Muscle of leg (tissue), 11 donors: ENCODE results near the gene PPARD. TPM values are rescaled to one million over a fixed set of nuclear protein-coding genes. Genes with fewer than 3 reads are reported as not detected.
"Not testable (repeated sequence)": the region's sequence is repeated elsewhere in the genome, so short reads cannot be mapped to it uniquely, and the experiment has no call there.

Experiments
- DNase-seq: peaks from one replicate; pipeline ENCODE4 v3.0.0; 2013
- H3K27ac ChIP-seq: one replicate; pipeline ENCODE4 v1.5.1; 2013; ENCODE audit warnings: mild to moderate bottlenecking, low read length, control low read depth
- H3K27me3 ChIP-seq: one replicate; pipeline ENCODE4 v1.6.1; 2013; ENCODE audit warnings: low read length; ENCODE audit not compliant: control insufficient read depth, insufficient read depth
- H3K36me3 ChIP-seq: one replicate; pipeline ENCODE4 v1.6.1; 2013; ENCODE audit warnings: low read length; ENCODE audit not compliant: control insufficient read depth, insufficient read depth
- H3K4me1 ChIP-seq: one replicate; pipeline ENCODE4 v1.6.1; 2013; ENCODE audit warnings: low read length; ENCODE audit not compliant: control insufficient read depth, insufficient read depth
- H3K4me3 ChIP-seq: one replicate; pipeline ENCODE4 v1.5.1; 2013; ENCODE audit warnings: low read length, control low read depth
- H3K9me3 ChIP-seq: replicated peaks from 2 replicates; pipeline ENCODE4 v1.6.1; 2013; ENCODE audit warnings: low read depth, low read length; ENCODE audit not compliant: control insufficient read depth
- WGBS: methylation state at CpG from one replicate; pipeline ENCODE4 v1.1.5; 2013; ENCODE audit warnings: missing lambda C conversion rate; ENCODE audit not compliant: insufficient coverage; 5-methylcytosine and 5-hydroxymethylcytosine counted together
- polyA plus RNA-seq, 8 donors: library from polyadenylated mRNA; unstranded; fragments of 120-200 nt; gene quantifications; one replicate each; pipeline versions ENCODE4 v1.2.1 to v1.2.3, GENCODE V29; 2013; ENCODE audit warnings: inconsistent platforms in 1 of 8, low replicate concordance in 1 of 8; ENCODE audit not compliant: insufficient read length in 8 of 8, insufficient read depth in 1 of 8
- total RNA-seq: library from RNA; stranded (reverse); fragments of 120-200 nt; gene quantifications from one replicate; pipeline ENCODE4 v1.2.4, GENCODE V29; 2013

The PPARD gene
- total and polyA plus RNA-seq, 9 donors, result 5.9 to 26.4 (median 21.8) TPM

- peaks cover 19% of the 10 kb centered on the region for H3K4me1 ChIP-seq
- no peaks in the 10 kb centered on the region for H3K27me3 ChIP-seq
- DNase-seq, result peak; percentile 71
- H3K9me3 ChIP-seq, result no peaks in the 10 kb centered on the region
- H3K36me3 ChIP-seq, result peaks cover 49% of the 10 kb centered on the region
- H3K4me3 ChIP-seq, result no peak overlapping the region
- H3K27ac ChIP-seq, result peak overlapping the region; percentile 35
- WGBS, result no CpG with 5 or more reads among the region's 5 CpGs
Measured at GRCh38 chr6:35419417-35419816, 77.1 kb downstream of the PPARD start.

- 93% methylated on average over 14 of the region's 14 CpGs for WGBS
- Histone ChIP-seq H3K4me3 (no peak overlapping the region), H3K4me1 (peaks cover 14% of the 10 kb centered on the region)
Measured at GRCh38 chr6:35419961-35420360, 77.6 kb downstream of the PPARD start.

GRCh38 chr6:35425284-35425683 lies 82.9 kb downstream of the PPARD start:
- H3K36me3 ChIP-seq, result peaks cover 50% of the 10 kb centered on the region

More at GRCh38 chr6:35419961-35420360, 77.6 kb downstream of the PPARD start:
- no peak for DNase-seq
- Histone ChIP-seq H3K27ac (no peak overlapping the region), H3K9me3 (no peaks in the 10 kb centered on the region), H3K36me3 (peaks cover 49% of the 10 kb centered on the region), H3K27me3 (no peaks in the 10 kb centered on the region)

GRCh38 chr6:35426074-35426473 lies 83.7 kb downstream of the PPARD start:
- Histone ChIP-seq H3K27ac (no peak overlapping the region), H3K27me3 (no peaks in the 10 kb centered on the region), H3K4me3 (no peak overlapping the region), H3K36me3 (peaks cover 49% of the 10 kb centered on the region), H3K4me1 (no peaks in the 10 kb centered on the region), H3K9me3 (peaks cover 13% of the 10 kb centered on the region)
- DNase-seq, result peak; percentile 47
- 55% methylated on average over 5 of the region's 8 CpGs for WGBS

More at GRCh38 chr6:35425284-35425683, 82.9 kb downstream of the PPARD start:
- H3K4me1 ChIP-seq, result no peaks in the 10 kb centered on the region
- no peak for DNase-seq
- WGBS, result 63% methylated on average over 1 of the region's 3 CpGs
- H3K9me3 ChIP-seq, result peaks cover 13% of the 10 kb centered on the region
- no peak overlapping the region for H3K27ac ChIP-seq
- H3K4me3 ChIP-seq, result no peak overlapping the region
- H3K27me3 ChIP-seq, result no peaks in the 10 kb centered on the region

- Histone ChIP-seq H3K36me3 (peaks cover 39% of the 10 kb centered on the region), H3K9me3 (peaks cover 13% of the 10 kb centered on the region), H3K4me3 (no peak overlapping the region), H3K4me1 (no peaks in the 10 kb centered on the region), H3K27me3 (no peaks in the 10 kb centered on the region), H3K27ac (no peak overlapping the region)
- DNase-seq, result no peak
- WGBS, result 81% methylated on average over 5 of the region's 5 CpGs
Measured at GRCh38 chr6:35427435-35427834, 85.1 kb downstream of the PPARD start.

GRCh38 chr6:35427851-35428321 lies 85.5 kb downstream of the PPARD start:
- Histone ChIP-seq H3K36me3 (peaks cover 37% of the 10 kb centered on the region), H3K4me1 (no peaks in the 10 kb centered on the region), H3K9me3 (peaks cover 13% of the 10 kb centered on the region), H3K27me3 (no peaks in the 10 kb centered on the region), H3K4me3 (no peak overlapping the region), H3K27ac (no peak overlapping the region)
- DNase-seq, result no peak
- 100% methylated on average over 1 of the region's 9 CpGs for WGBS

- H3K36me3 ChIP-seq, result peaks cover 36% of the 10 kb centered on the region
- no peaks in the 10 kb centered on the region for H3K27me3 ChIP-seq
- H3K27ac ChIP-seq, result no peak overlapping the region
- DNase-seq, result no peak
- whole genome bisulfite sequencing, result 90% methylated on average over 5 of the region's 10 CpGs
- peaks cover 13% of the 10 kb centered on the region for H3K9me3 ChIP-seq
- no peak overlapping the region for H3K4me3 ChIP-seq
- H3K4me1 ChIP-seq, result no peaks in the 10 kb centered on the region
Measured at GRCh38 chr6:35428421-35429149, 86.2 kb downstream of the PPARD start.

GRCh38 chr6:35429463-35429862 lies 87.1 kb downstream of the PPARD start:
- DNase-seq, result no peak
- WGBS, result no CpG with 5 or more reads among the region's 2 CpGs
- H3K4me1 ChIP-seq, result no peaks in the 10 kb centered on the region

GRCh38 chr6:35432291-35432690 lies 89.9 kb downstream of the PPARD start:
- H3K4me1 ChIP-seq, result no peaks in the 10 kb centered on the region
- no peak overlapping the region for H3K27ac ChIP-seq
- peaks cover 8% of the 10 kb centered on the region for H3K36me3 ChIP-seq
- H3K9me3 ChIP-seq, result peaks cover 13% of the 10 kb centered on the region
- H3K27me3 ChIP-seq, result no peaks in the 10 kb centered on the region
- WGBS, result 65% methylated on average over 4 of the region's 4 CpGs
- no peak for DNase-seq
- H3K4me3 ChIP-seq, result no peak overlapping the region

More at GRCh38 chr6:35429463-35429862, 87.1 kb downstream of the PPARD start:
- no peak overlapping the region for H3K4me3 ChIP-seq
- H3K9me3 ChIP-seq, result peaks cover 13% of the 10 kb centered on the region
- H3K27ac ChIP-seq, result no peak overlapping the region
- H3K36me3 ChIP-seq, result peaks cover 27% of the 10 kb centered on the region
- no peaks in the 10 kb centered on the region for H3K27me3 ChIP-seq

GRCh38 chr6:35432702-35433101 lies 90.3 kb downstream of the PPARD start:
- WGBS, result no CpG with 5 or more reads among the region's 3 CpGs

More at GRCh38 chr6:35432702-35433101, 90.3 kb downstream of the PPARD start:
- H3K27me3 ChIP-seq, H3K4me1 ChIP-seq, H3K4me3 ChIP-seq, H3K36me3 ChIP-seq, DNase-seq, H3K27ac ChIP-seq: not testable (repeated sequence)
- H3K9me3 ChIP-seq, result peaks cover 13% of the 10 kb centered on the region
